Activated CD4-positive, alpha-beta T cell treated with anti-CD3 and anti-CD28 coated beads, Interleukin-2, amount 10 ng/mL, durations not matched to agents 7 days and 5 days (primary cell): ENCODE results near the gene CT55. TPM values are rescaled to one million over a fixed set of nuclear protein-coding genes. Genes with fewer than 3 reads are reported as not detected.
"Not testable (repeated sequence)": the region's sequence is repeated elsewhere in the genome, so short reads cannot be mapped to it uniquely, and the experiment has no call there.

Experiments used
- CTCF ChIA-PET: fragments of 350-600 bp; sonication (Branson Sonifier 250); formaldehyde crosslinking; loops from one replicate; lab custom pipeline; 2021; ENCODE audit warnings: antibody characterized with exemption; lab: Charles Lee
- POLR2A ChIA-PET: fragments of 350-600 bp; sonication (Branson Sonifier 250); formaldehyde crosslinking; loops from one replicate; lab custom pipeline; 2021; ENCODE audit warnings: antibody characterized with exemption; lab: Charles Lee
- DNase-seq: peaks from one replicate; pipeline ENCODE4 v3.0.0-alpha.2; 2020
- H3K27ac Mint-ChIP-seq: one replicate; pipeline ENCODE4 v1.8.0; 2021; ENCODE audit warnings: mild to moderate bottlenecking, moderate library complexity, mixed read lengths
- H3K27me3 Mint-ChIP-seq: one replicate; pipeline ENCODE4 v1.8.0; 2021; ENCODE audit warnings: mixed read lengths
- H3K36me3 Mint-ChIP-seq: one replicate; pipeline ENCODE4 v1.8.0; 2021; ENCODE audit warnings: low read depth, mixed read lengths
- H3K4me1 Mint-ChIP-seq: one replicate; pipeline ENCODE4 v1.8.0; 2021; ENCODE audit warnings: mixed read lengths
- H3K4me3 Mint-ChIP-seq: one replicate; pipeline ENCODE4 v1.8.0; 2021; ENCODE audit warnings: mild to moderate bottlenecking, moderate library complexity, mixed read lengths
- H3K9me3 Mint-ChIP-seq: one replicate; pipeline ENCODE4 v1.8.0; 2021; ENCODE audit warnings: mixed read lengths
- total RNA-seq, 2 experiments: library from RNA; stranded (reverse); gene quantifications; one replicate each; pipeline ENCODE4 v1.2.3, GENCODE V29; 2021

The CT55 gene, protein sequence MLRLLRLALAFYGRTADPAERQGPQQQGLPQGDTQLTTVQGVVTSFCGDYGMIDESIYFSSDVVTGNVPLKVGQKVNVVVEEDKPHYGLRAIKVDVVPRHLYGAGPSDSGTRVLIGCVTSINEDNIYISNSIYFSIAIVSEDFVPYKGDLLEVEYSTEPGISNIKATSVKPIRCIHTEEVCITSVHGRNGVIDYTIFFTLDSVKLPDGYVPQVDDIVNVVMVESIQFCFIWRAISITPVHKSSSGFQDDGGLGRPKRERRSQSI
- not detected for total RNA-seq

- Mint-ChIP-seq H3K27ac (no peak within 1 kb of the TSS), H3K9me3 (no peaks in the 10 kb centered on the region), H3K27me3 (peaks cover 15% of the 10 kb centered on the region), H3K4me3 (no peak within 1 kb of the TSS), H3K4me1 (peaks cover 3% of the 10 kb centered on the region), H3K36me3 (no peaks in the 10 kb centered on the region)
- no peak for DNase-seq
- POLR2A ChIA-PET, result no interaction called here
- CTCF ChIA-PET, result no interaction called here
Observed at GRCh38 chrX:135170877-135171519, at the start of gene CT55. CT55 (minus strand) TSS chrX:135171398; CDS start chrX:135171171, 227 bp downstream.

- ChIA-PET POLR2A (no interaction called here), CTCF (no interaction called here)
- Mint-ChIP-seq H3K36me3 (no peaks in the 10 kb centered on the region), H3K27me3 (peaks cover 3% of the 10 kb centered on the region), H3K4me1 (peaks cover 17% of the 10 kb centered on the region), H3K9me3 (peaks cover 3% of the 10 kb centered on the region), H3K4me3 (no peak overlapping the region), H3K27ac (no peak overlapping the region)
- peak; percentile 49 for DNase-seq
Observed at GRCh38 chrX:135213200-135213844, 42.1 kb upstream of the CT55 start.

- H3K4me1 Mint-ChIP-seq, H3K9me3 Mint-ChIP-seq, H3K4me3 Mint-ChIP-seq, CTCF ChIA-PET, H3K36me3 Mint-ChIP-seq, H3K27ac Mint-ChIP-seq, POLR2A ChIA-PET: not testable (repeated sequence)
- H3K27me3 Mint-ChIP-seq, result peaks cover 30% of the 10 kb centered on the region
- peak; percentile 9 for DNase-seq
Observed at GRCh38 chrX:135206427-135206826, 35.2 kb upstream of the CT55 start.

GRCh38 chrX:135200297-135200696 lies 29.1 kb upstream of the CT55 start:
- Mint-ChIP-seq H3K4me3 (no peak overlapping the region), H3K27me3 (peaks cover 24% of the 10 kb centered on the region), H3K36me3 (no peaks in the 10 kb centered on the region), H3K27ac (no peak overlapping the region), H3K4me1 (no peaks in the 10 kb centered on the region), H3K9me3 (no peaks in the 10 kb centered on the region)
- no peak for DNase-seq
- CTCF ChIA-PET, result no interaction called here
- POLR2A ChIA-PET, result no interaction called here

- no peak for DNase-seq
- POLR2A ChIA-PET, result no interaction called here
- Mint-ChIP-seq H3K9me3 (no peaks in the 10 kb centered on the region), H3K27me3 (peaks cover 6% of the 10 kb centered on the region), H3K4me1 (no peaks in the 10 kb centered on the region), H3K4me3 (no peak overlapping the region), H3K36me3 (no peaks in the 10 kb centered on the region), H3K27ac (no peak overlapping the region)
- CTCF ChIA-PET, result no interaction called here
Observed at GRCh38 chrX:135194684-135195083, 23.5 kb upstream of the CT55 start.

DNA sequence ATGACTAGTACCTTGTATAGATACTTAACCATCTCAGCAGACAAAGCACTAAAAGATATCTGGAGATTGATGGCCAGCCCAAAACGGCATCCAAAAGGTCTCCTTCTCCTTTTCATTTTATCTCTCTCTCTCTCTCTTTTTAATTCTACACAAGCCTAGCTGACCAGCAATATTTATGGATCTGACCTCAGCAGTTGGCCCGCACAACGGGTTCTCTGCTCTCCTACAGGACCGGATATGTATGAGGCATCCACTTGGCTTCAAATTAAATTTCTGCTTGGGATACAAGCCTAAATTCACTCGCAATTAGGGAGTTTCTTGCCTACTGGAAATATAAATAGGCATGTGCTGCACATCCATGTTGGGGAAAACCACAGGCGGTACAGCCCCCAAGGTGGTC lies 22.5 kb upstream of the CT55 start:
- no peaks in the 10 kb centered on the region for H3K36me3 Mint-ChIP-seq
- no peak overlapping the region for H3K27ac Mint-ChIP-seq
- H3K4me1 Mint-ChIP-seq, result no peaks in the 10 kb centered on the region
- no peak overlapping the region for H3K4me3 Mint-ChIP-seq
- no peak for DNase-seq
- CTCF ChIA-PET, result no interaction called here
- POLR2A ChIA-PET, result no interaction called here
- peaks cover 6% of the 10 kb centered on the region for H3K27me3 Mint-ChIP-seq
- no peaks in the 10 kb centered on the region for H3K9me3 Mint-ChIP-seq

DNA sequence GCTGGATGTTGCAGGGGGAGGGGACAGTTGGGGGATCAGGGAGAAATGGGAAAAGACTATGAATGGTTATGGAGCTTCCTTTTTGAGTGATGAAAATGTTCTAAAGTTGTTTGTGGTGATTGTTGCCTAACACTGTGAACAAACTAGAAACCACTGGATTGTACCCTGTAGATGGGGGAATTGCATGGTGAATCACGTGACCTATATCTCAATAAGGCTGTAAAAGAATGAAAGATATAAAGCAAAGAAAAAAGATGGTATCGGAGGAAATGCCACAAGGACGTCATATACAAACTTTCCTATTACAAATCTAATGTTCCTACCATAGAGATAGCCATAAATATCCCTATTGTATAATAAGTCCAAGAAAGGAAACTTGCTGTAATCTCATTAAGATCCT lies 20.6 kb upstream of the CT55 start:
- CTCF ChIA-PET, result no interaction called here
- no peaks in the 10 kb centered on the region for H3K36me3 Mint-ChIP-seq
- H3K27me3 Mint-ChIP-seq, result peaks cover 17% of the 10 kb centered on the region
- H3K27ac Mint-ChIP-seq, result no peak overlapping the region
- POLR2A ChIA-PET, result interaction anchor here (0.6 kb wide), 1 partner anchor 301 kb away, joined by 3 read pairs; no protein-coding TSS in a partner anchor
- DNase-seq, result no peak
- no peak overlapping the region for H3K4me3 Mint-ChIP-seq
- no peaks in the 10 kb centered on the region for H3K9me3 Mint-ChIP-seq
- no peaks in the 10 kb centered on the region for H3K4me1 Mint-ChIP-seq

DNA sequence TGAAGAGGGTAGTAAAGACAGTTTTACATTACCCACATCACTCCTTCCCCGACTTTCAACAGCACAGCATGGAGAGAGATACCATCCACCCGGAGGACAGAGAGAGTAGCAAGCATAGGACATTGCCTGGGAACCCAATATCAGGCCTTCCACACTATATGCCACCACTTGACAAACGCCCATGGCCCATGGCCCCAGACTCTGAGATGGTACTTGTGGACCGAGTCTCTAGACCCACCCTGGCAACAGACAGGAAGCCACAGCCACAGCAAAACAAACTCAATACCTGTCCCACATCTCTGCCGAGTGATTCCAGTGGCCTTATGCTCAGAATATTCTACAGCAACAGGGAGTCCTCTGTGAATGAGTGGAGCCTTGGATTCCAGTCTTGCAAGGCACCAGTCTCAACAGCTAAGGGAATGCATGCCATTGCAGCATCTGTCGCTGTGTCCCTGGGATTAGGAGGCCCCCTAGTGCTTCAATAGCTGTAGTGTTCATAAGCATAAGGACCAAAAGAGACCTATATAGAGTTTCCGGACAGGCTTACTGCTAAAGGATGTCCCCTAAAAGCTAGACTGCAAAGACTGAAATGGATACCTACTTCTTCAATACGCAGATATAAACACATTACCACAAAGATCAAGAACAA lies 14.7 kb upstream of the CT55 start:
- DNase-seq, result peak; percentile 13
- CTCF ChIA-PET, result interaction anchor here (1.1 kb wide), 1 partner anchor 74 kb away, joined by 4 read pairs; no protein-coding TSS in a partner anchor
- POLR2A ChIA-PET, result no interaction called here
- H3K4me3 Mint-ChIP-seq, result no peak overlapping the region
- H3K27ac Mint-ChIP-seq, result no peak overlapping the region
- H3K9me3 Mint-ChIP-seq, result no peaks in the 10 kb centered on the region
- no peaks in the 10 kb centered on the region for H3K4me1 Mint-ChIP-seq
- peaks cover 26% of the 10 kb centered on the region for H3K27me3 Mint-ChIP-seq
- H3K36me3 Mint-ChIP-seq, result no peaks in the 10 kb centered on the region

- Mint-ChIP-seq H3K4me1 (no peaks in the 10 kb centered on the region), H3K27ac (no peak overlapping the region), H3K4me3 (no peak overlapping the region), H3K36me3 (no peaks in the 10 kb centered on the region), H3K27me3 (peaks cover 8% of the 10 kb centered on the region), H3K9me3 (no peaks in the 10 kb centered on the region)
- ChIA-PET CTCF (no interaction called here), POLR2A (no interaction called here)
- no peak for DNase-seq
Observed at GRCh38 chrX:135178636-135179035, 7.4 kb upstream of the CT55 start.

GRCh38 chrX:135170468-135170867 lies 730 bp downstream of the CT55 start:
- DNase-seq, result no peak
- no peak overlapping the region for H3K27ac Mint-ChIP-seq
- no peaks in the 10 kb centered on the region for H3K36me3 Mint-ChIP-seq
- POLR2A ChIA-PET, result no interaction called here
- CTCF ChIA-PET, result no interaction called here
- no peaks in the 10 kb centered on the region for H3K9me3 Mint-ChIP-seq
- H3K4me1 Mint-ChIP-seq, result peaks cover 3% of the 10 kb centered on the region
- peaks cover 16% of the 10 kb centered on the region for H3K27me3 Mint-ChIP-seq
- H3K4me3 Mint-ChIP-seq, result no peak overlapping the region

GRCh38 chrX:135169534-135169933 lies 1.7 kb downstream of the CT55 start:
- H3K4me3 Mint-ChIP-seq, H3K4me1 Mint-ChIP-seq, H3K27ac Mint-ChIP-seq, H3K36me3 Mint-ChIP-seq, H3K9me3 Mint-ChIP-seq, POLR2A ChIA-PET, CTCF ChIA-PET, DNase-seq: not testable (repeated sequence)
- peaks cover 16% of the 10 kb centered on the region for H3K27me3 Mint-ChIP-seq

- Mint-ChIP-seq H3K36me3 (no peaks in the 10 kb centered on the region), H3K4me3 (no peak overlapping the region), H3K27me3 (peaks cover 14% of the 10 kb centered on the region), H3K4me1 (peaks cover 3% of the 10 kb centered on the region), H3K27ac (no peak overlapping the region), H3K9me3 (no peaks in the 10 kb centered on the region)
- DNase-seq, result no peak
- ChIA-PET CTCF (no interaction called here), POLR2A (no interaction called here)
Observed at GRCh38 chrX:135168486-135168885, 2.7 kb downstream of the CT55 start.

GRCh38 chrX:135154688-135155087 lies 16.5 kb downstream of the CT55 start:
- H3K4me1 Mint-ChIP-seq, H3K27ac Mint-ChIP-seq, H3K27me3 Mint-ChIP-seq, H3K9me3 Mint-ChIP-seq, POLR2A ChIA-PET, H3K4me3 Mint-ChIP-seq, H3K36me3 Mint-ChIP-seq, CTCF ChIA-PET, DNase-seq: not testable (repeated sequence)
